Mucosa of stomach (tissue), 1 donor: ENCODE measurements around the gene MYRIP.
"Not testable (repeated sequence)": the region's sequence is repeated elsewhere in the genome, so short reads cannot be mapped to it uniquely, and the experiment has no call there.

ENCODE experiments used
- H3K27me3 ChIP-seq: one replicate; pipeline ENCODE4 v1.7.0; 2013; ENCODE audit warnings: mild to moderate bottlenecking, low read length; ENCODE audit not compliant: control insufficient read depth, insufficient read depth
- H3K36me3 ChIP-seq: one replicate; pipeline ENCODE4 v1.7.0; 2013; ENCODE audit warnings: low read length; ENCODE audit not compliant: control insufficient read depth, insufficient read depth
- H3K4me1 ChIP-seq: one replicate; pipeline ENCODE4 v1.7.0; 2013; ENCODE audit warnings: mild to moderate bottlenecking, low read length; ENCODE audit not compliant: control insufficient read depth, insufficient read depth
- H3K4me3 ChIP-seq: one replicate; pipeline ENCODE4 v1.7.0; 2013; ENCODE audit warnings: low read length
- H3K9ac ChIP-seq: one replicate; pipeline ENCODE4 v1.7.0; 2013; ENCODE audit warnings: mild to moderate bottlenecking, low read length, moderate library complexity
- H3K9me3 ChIP-seq: one replicate; pipeline ENCODE4 v1.7.0; 2013; ENCODE audit warnings: mild to moderate bottlenecking, low read length, moderate library complexity; ENCODE audit not compliant: control insufficient read depth
- donor health status: Pancreatic carcinoma.

MYRIP gene

DNA sequence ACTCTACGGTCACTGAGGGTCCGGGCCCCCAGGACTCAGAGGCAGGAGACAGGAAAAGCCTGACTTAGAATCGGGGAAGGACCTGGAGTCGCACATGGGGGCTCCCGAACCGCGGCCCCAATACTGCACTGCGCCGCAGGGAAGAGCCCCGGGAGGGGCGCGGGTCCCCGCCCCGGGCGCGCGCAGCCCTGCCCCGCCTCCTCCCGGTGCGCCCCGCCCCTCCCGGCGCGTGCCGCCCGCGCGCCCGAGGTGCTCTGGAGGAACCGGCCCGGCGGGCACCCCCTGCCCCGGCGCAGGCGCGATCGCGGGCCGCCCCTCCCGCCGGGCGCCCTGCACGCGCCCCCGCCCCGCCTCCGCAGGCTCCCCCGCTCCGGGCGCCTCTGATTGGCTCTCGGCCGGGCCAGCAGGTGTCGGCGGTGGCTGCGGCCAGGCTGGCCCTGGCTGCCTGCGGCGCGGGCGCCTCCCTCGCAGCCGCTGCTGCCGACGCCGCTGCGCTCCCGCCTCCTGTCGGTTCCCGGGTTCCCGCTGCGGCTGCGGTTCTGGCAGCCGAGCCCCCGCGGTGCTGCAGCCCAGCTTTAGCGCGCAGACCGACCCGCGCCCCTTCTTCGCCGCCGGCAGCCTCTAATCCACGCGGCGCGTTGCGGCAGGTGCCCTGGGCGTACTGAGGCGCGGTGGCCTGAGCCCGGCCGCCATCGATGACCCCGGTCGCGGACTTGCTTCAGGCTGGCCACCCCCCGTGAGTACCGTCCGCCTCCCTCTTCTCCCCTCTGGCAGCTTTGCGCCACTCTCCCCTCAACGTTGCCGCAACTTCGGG is at the start of gene MYRIP:
MYRIP (plus strand) TSS at position 429 of the 814 bp plus-strand sequence. CDS start 91,208 bp downstream, outside the sequence.
- H3K9me3 ChIP-seq: no peaks in the 10 kb centered on the region
- H3K4me1 ChIP-seq: peaks cover 15% of the 10 kb centered on the region
- H3K27me3 ChIP-seq: peaks cover 32% of the 10 kb centered on the region
- no peaks in the 10 kb centered on the region for H3K36me3 ChIP-seq
- H3K9ac ChIP-seq: peak within 1 kb of the TSS; percentile 42
- peak within 1 kb of the TSS; percentile 29 for H3K4me3 ChIP-seq

DNA sequence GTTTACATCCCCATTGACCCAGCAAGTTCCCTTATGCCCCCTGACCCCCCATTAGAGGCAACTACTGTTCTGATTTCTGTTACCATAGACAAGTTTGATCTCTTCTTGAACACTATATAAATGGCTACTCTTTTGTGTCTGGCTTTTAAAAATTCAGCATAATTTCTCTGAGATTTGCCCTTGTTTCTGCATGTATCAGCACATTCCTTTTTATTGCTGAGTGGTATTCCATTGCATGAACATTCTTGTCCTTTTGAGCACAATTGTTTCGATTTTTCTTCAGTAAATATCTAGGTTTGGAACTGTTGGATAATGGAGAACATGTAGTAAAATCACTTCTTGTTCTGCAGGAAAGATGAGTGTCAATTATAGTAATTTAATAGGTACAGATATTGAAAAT is 49.1 kb upstream of the MYRIP start:
- no peak overlapping the region for H3K4me3 ChIP-seq
- no peaks in the 10 kb centered on the region for H3K36me3 ChIP-seq
- H3K9me3 ChIP-seq: no peaks in the 10 kb centered on the region
- no peak overlapping the region for H3K9ac ChIP-seq
- no peaks in the 10 kb centered on the region for H3K4me1 ChIP-seq
- H3K27me3 ChIP-seq: no peaks in the 10 kb centered on the region

DNA sequence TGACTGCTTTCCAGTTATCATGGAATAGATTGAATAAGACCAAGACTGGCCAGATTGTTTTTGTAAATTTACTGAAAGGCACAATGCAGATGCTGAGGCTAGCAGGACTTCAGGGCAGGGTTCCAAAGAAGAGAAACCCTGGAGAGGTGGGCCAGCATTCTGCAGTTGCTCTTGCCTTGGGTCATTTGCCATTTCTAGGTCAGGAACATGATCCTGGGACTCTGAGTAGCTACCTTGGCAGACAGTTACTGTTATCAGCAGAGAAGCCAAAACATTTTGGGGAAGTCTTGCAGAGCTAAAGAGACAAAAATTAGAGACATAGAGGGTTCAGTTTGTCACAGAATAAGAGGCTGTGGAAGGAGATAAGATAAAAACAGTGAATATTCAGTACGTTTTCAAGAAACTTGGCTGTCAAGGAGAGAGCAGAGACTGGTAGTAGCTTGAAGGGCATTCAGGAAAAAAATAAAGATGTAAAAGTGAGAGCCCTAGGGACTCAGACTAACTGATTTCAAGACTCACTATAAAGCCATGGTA is 46.8 kb upstream of the MYRIP start:
- H3K9me3 ChIP-seq: no peaks in the 10 kb centered on the region
- no peaks in the 10 kb centered on the region for H3K36me3 ChIP-seq
- no peak overlapping the region for H3K9ac ChIP-seq
- no peaks in the 10 kb centered on the region for H3K27me3 ChIP-seq
- no peaks in the 10 kb centered on the region for H3K4me1 ChIP-seq
- H3K4me3 ChIP-seq: no peak overlapping the region

GRCh38 chr3:39763390-39763789 is 46.0 kb upstream of the MYRIP start:
- no peaks in the 10 kb centered on the region for H3K9me3 ChIP-seq
- no peak overlapping the region for H3K4me3 ChIP-seq
- H3K4me1 ChIP-seq: no peaks in the 10 kb centered on the region
- H3K9ac ChIP-seq: no peak overlapping the region
- H3K36me3 ChIP-seq: no peaks in the 10 kb centered on the region
- no peaks in the 10 kb centered on the region for H3K27me3 ChIP-seq

DNA sequence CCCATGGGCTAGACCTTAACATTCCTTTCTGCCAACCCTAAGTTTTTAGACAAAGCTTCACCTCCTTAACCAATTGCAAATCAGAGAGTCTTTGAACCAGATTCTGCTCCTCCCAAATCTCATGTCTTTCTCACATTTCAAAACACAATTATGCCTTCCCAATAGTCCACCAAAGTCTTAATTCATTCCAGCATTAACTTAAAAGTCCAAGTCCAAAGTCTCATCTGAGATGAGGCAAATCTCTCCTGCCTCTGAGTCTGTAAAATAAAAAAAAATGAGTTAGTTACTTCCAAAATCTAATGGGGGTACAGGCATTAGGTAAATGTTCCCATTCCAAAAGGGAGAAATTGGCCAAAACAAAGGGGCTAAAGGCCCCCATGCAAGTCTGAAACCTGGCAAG is 43.8 kb upstream of the MYRIP start:
- Histone ChIP-seq H3K9me3 (no peaks in the 10 kb centered on the region), H3K4me3 (no peak overlapping the region), H3K36me3 (no peaks in the 10 kb centered on the region), H3K27me3 (no peaks in the 10 kb centered on the region), H3K9ac (no peak overlapping the region), H3K4me1 (no peaks in the 10 kb centered on the region)

- Histone ChIP-seq H3K9me3 (no peaks in the 10 kb centered on the region), H3K27me3 (no peaks in the 10 kb centered on the region), H3K4me3 (no peak overlapping the region), H3K36me3 (no peaks in the 10 kb centered on the region), H3K9ac (no peak overlapping the region), H3K4me1 (no peaks in the 10 kb centered on the region)
Measured at GRCh38 chr3:39766433-39766832, 43.0 kb upstream of the MYRIP start.

DNA sequence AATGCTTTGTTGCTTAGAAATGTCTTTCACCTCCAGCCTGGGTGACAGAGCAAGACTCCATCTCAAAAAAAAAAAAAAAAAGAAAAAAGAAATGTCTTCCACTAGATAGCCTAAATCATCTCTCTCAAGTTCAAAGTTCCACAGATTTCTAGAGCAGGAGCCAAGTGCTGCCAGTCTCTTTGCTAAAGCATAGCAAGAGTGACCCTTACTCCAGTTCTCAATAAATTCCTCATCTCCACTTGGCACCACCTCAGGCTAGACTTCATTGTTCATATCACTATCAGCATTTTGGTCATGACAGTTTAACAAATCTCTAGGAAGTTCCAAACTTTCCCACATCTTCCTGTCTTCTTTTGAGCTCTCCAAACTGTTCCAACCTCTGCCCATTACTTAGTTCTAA is 42.5 kb upstream of the MYRIP start:
- H3K27me3 ChIP-seq, H3K4me3 ChIP-seq, H3K4me1 ChIP-seq, H3K9ac ChIP-seq, H3K36me3 ChIP-seq, H3K9me3 ChIP-seq: not testable (repeated sequence)

- H3K9ac ChIP-seq, H3K27me3 ChIP-seq, H3K36me3 ChIP-seq, H3K4me3 ChIP-seq, H3K9me3 ChIP-seq, H3K4me1 ChIP-seq: not testable (repeated sequence)
Measured at GRCh38 chr3:39778168-39778567, 31.2 kb upstream of the MYRIP start.

DNA sequence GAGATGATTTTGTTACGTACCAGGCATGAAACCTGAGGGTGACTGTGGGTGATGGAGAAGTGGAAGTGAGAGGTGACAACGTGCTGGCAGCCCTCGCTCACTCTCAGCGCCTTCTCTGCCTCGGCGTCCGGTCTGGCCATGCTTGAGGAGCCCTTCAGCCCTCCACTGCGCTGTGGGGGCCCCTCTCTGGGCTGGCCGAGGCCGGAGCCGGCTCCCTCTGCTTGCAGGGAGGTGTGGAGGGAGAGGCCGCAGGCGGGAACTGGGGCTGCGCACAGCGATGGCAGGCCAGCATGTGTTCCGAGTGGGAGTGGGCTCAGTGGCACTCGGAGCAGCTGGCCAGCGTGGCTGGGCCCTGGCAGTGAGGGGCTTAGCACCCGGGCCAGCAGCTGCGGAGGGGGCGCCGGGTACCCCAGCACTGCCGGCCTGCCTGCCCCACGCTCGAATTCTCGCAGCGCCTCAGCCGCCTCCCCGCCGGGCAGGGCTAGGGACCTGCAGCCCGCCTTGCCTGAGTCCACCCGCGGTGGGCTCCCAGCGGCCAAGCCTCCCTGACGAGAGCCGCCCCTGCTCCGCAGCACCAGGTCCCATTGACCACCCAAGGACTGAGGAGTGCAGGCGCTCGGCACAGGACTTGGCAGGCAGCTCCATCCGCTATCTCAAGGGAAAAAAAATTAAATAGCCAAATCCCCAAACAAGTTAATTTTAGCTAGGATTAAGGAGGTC is 29.7 kb upstream of the MYRIP start:
- Histone ChIP-seq H3K4me3 (no peak overlapping the region), H3K9ac (no peak overlapping the region), H3K36me3 (no peaks in the 10 kb centered on the region), H3K9me3 (no peaks in the 10 kb centered on the region), H3K27me3 (no peaks in the 10 kb centered on the region), H3K4me1 (no peaks in the 10 kb centered on the region)

GRCh38 chr3:39780352-39780751 is 29.1 kb upstream of the MYRIP start:
- H3K4me3 ChIP-seq: no peak overlapping the region
- H3K4me1 ChIP-seq: no peaks in the 10 kb centered on the region
- H3K9ac ChIP-seq: no peak overlapping the region
- H3K9me3 ChIP-seq: no peaks in the 10 kb centered on the region
- H3K27me3 ChIP-seq: no peaks in the 10 kb centered on the region
- no peaks in the 10 kb centered on the region for H3K36me3 ChIP-seq

DNA sequence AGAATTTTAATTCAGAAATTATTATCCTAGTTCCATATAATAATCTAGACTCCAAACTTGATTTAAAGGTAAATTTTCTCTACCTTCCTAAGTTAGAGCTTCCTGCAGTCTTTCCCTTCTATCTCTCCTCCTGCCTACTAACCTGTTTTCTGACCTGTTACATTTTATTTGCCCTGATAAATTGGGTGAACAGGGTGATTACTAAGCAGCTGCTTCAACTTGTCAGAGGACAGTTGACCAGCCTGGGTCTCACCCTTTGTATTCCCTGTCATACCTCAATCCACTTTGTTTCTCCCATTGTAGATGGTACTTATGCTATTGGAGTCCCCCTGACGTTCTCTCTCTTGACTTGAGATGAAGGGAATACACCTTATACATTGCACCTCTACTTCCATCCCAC is 28.4 kb upstream of the MYRIP start:
- Histone ChIP-seq H3K36me3 (no peaks in the 10 kb centered on the region), H3K4me3 (no peak overlapping the region), H3K4me1 (no peaks in the 10 kb centered on the region), H3K9me3 (no peaks in the 10 kb centered on the region), H3K27me3 (no peaks in the 10 kb centered on the region), H3K9ac (no peak overlapping the region)

DNA sequence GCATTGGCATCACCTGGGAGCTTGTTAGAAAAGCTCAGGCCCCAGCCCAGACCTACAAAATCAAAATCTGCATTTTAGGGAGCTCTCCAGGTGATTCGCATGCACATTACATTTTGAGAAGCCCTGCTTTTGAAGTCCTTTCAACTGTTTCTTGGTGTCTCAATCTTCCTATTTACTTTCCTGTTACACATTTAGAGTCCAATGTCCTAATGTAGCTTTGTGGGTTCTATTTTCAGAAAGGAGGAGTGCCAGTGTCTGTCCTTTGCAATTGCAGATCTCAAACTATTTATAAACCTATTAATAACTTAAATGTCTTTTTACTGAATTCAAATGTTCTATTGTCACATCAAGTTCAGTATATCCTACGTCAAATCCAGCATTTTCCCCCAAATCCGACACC is 27.8 kb upstream of the MYRIP start:
- Histone ChIP-seq H3K4me3 (no peak overlapping the region), H3K9ac (no peak overlapping the region), H3K9me3 (no peaks in the 10 kb centered on the region), H3K27me3 (no peaks in the 10 kb centered on the region), H3K36me3 (no peaks in the 10 kb centered on the region), H3K4me1 (no peaks in the 10 kb centered on the region)
